ENCODE results near the gene THAP10. TPM values are rescaled to one million over a fixed set of nuclear protein-coding genes. Genes with fewer than 3 reads are reported as not detected.
"Not testable (repeated sequence)": the region's sequence is repeated elsewhere in the genome, so short reads cannot be mapped to it uniquely, and the experiment has no call there.

THAP10 gene
- total RNA-seq, result 0.93 TPM

DNA sequence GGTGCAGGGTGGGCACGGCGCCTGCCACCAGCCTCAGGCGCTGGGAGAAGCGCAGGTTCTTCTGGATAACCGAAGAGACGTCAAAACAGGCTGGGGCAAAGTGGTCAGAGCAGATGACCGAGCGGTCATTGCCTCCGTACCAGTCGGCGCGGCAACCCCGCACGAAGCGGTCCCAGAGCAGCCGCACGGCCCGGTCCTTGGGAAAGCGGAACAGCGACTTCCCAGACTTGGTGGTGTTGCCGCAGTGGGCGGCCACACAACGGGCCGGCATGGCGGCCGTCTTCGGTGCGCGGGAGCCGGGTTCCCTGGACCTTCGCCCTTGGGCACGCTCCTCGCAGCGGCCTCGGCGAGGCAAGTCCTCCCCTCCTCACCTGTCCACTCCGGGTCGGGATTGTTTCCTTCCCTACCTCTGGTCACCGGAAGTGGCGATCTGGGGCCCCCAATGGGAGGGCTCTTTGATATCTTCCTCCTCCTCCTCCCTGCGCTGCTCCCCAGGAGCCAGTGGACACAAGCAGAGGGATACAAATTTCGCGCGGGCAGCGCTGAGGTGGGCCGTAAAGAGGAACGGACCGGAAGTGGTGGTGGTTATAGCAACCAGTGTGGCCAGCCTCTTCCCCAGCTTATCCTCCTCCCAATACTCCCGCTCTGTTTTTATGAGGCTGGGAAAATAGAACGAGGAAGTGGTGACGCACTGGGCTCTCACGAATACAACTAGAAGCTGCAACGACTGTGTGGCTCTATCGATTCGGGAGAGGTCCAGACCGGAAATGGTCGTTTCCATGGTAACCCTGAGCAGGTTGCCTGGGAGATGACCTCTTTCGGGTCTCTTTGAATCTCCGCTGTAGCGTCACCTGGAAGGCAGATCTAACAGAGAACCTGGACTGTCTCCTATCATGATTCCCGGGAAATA, at the start of gene THAP10, which contains the start of gene LRRC49:
THAP10 (minus strand) TSS at position 432 of the 910 bp plus-strand sequence; CDS start at position 271, 161 bp downstream.
LRRC49 (plus strand) TSS at position 825 of the 910 bp plus-strand sequence; CDS start at position 894, 69 bp downstream.
- ATAC-seq, result peak; percentile 96
- peak; percentile 88 for DNase-seq (ENCODE audit: low spot score)

- DNase-seq (ENCODE audit: low spot score) (no peak), ATAC-seq (no peak)
These were observed 44.1 kb upstream of the THAP10 start for GRCh38 chr15:70936326-70936725.

- no peak for DNase-seq (ENCODE audit: low spot score)
- no peak for ATAC-seq
These were observed 43.4 kb upstream of the THAP10 start for GRCh38 chr15:70935631-70936030.

DNA sequence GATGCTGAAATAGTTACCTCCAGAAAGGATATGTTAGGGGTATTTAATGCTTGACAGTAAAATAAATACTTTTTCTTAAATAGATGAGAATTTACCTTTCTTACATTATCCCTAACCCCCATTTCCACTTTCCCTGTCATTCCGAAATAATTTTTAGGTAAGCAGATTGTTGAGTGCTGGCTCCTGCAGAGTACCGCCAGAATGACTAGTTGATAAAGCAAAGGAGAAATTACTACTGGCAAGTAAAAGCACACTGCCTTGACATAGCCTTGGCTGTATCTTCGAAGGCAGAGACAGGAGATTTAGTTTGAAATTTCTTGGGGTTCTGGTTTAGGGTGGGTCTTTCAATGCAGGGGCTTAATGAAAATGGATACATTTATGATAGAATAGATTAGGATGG, 41.2 kb upstream of the THAP10 start:
- DNase-seq (ENCODE audit: low spot score), result no peak
- ATAC-seq, result no peak

- no peak for ATAC-seq
- no peak for DNase-seq (ENCODE audit: low spot score)
These were observed 40.2 kb upstream of the THAP10 start for GRCh38 chr15:70932397-70932796.

DNA sequence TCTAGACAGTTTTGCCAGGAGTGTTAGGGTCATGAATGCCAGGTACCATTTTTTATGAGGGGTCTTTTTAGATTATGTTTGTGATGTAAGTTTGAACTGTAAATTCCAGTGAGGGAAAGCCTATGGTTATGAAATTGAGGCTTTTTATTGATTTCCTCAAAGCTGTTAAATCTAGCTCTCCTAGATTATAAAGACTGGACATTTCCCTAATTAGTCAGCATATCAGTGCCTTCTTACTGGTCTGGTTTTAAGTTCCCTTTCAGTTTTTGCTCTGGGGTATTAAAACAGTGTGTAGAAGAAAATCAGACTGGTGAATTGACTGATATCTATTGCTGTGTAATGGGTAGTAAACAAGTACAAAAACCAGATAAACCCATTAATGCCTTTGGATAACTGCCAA, 39.6 kb upstream of the THAP10 start:
- no peak for DNase-seq (ENCODE audit: low spot score)
- ATAC-seq, result no peak

GRCh38 chr15:70926914-70927313, 34.7 kb upstream of the THAP10 start:
- not testable (repeated sequence) for DNase-seq (ENCODE audit: low spot score); ATAC-seq

GRCh38 chr15:70923311-70924080, 31.3 kb upstream of the THAP10 start:
- DNase-seq (ENCODE audit: low spot score) (no peak), ATAC-seq (no peak)

GRCh38 chr15:70922119-70922518, 29.9 kb upstream of the THAP10 start:
- DNase-seq (ENCODE audit: low spot score), result no peak
- no peak for ATAC-seq

DNA sequence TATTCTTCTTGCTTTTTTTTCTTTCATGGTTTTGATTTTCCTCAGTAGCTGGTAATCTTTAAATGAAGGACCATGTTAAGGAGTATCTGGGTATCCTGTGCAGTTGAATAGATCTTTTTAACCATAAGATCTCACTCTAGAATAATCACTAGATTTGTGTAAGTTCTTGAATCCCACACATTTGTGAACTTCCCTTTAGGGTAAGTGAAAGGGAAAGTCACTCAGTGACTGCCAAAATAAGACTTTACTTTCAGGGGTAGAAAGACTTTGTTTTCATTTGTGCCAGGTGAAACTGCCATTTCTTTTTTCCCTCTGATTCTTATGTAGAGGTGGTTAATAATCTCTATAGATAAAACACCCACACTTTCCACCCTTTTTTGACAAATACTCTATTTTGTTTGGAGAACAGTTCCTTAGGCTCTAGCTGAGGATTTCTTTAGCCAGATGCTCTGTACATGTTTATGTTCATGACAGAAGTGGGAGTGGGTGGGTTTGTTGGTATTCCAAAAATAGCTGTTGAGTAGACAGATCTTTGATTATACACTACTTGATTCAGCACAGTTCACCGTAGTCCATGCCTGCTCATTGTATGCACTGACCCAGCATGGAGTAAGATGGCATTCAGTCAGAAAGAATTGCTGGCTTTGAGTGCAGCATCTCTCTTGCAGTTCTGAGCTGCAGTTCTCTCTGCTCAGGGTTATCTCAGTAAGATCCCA, 28.9 kb upstream of the THAP10 start:
- ATAC-seq (no peak), DNase-seq (ENCODE audit: low spot score) (no peak)

- ATAC-seq, result no peak
- DNase-seq (ENCODE audit: low spot score), result no peak
These were observed 25.7 kb upstream of the THAP10 start for GRCh38 chr15:70917955-70918354.

GRCh38 chr15:70916531-70916930, 24.3 kb upstream of the THAP10 start:
- no peak for DNase-seq (ENCODE audit: low spot score)

DNA sequence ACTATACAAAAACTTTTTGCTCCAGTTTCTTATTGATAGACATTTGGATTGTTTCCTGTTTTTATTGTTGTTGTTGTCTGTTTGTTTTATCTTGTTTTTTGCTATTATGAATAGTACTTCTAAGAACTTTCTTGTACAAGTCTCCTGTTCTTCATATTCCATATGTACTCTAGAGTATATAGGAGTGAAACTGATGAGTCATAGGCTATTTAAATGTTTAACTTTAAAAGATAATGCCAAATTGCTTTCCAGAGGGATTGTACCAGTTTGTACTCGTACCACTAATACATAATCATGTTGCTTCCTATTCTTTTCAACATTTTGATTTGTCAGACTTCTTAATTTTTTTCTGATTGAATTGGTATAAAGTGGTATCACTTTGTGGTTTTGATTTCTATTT, 20.0 kb upstream of the THAP10 start:
- DNase-seq (ENCODE audit: low spot score), result no peak

More at GRCh38 chr15:70916531-70916930, 24.3 kb upstream of the THAP10 start:
- ATAC-seq, result no peak

GRCh38 chr15:70910958-70911357, 18.7 kb upstream of the THAP10 start:
- no peak for DNase-seq (ENCODE audit: low spot score)
- ATAC-seq, result no peak

More for the DNA sequence above, 20.0 kb upstream of the THAP10 start:
- ATAC-seq, result no peak

- ATAC-seq (no peak), DNase-seq (ENCODE audit: low spot score) (no peak)
These were observed 15.7 kb upstream of the THAP10 start for GRCh38 chr15:70907784-70908471.

- DNase-seq (ENCODE audit: low spot score) (no peak), ATAC-seq (no peak)
These were observed 14.6 kb upstream of the THAP10 start for GRCh38 chr15:70906842-70907241.

DNA sequence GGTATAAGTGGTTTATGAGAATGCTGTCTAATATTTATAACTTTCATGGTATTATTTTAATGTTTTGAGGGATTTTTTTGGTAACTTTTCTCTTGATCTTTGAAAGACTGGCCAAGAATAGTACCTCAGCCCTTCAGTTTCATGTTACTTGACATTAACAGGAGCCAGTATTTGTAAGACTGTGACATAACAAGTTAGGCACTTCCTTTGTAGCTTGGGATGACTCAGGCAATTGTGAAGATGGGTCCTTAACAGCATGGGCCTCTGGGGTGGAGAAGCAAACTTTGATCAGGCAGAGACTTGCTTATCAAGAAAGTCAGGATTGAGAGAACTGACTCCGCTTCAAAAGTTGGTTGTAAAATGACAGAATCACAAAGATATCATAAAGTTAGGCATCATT, 9.9 kb upstream of the THAP10 start:
- ATAC-seq (no peak), DNase-seq (ENCODE audit: low spot score) (no peak)

DNA sequence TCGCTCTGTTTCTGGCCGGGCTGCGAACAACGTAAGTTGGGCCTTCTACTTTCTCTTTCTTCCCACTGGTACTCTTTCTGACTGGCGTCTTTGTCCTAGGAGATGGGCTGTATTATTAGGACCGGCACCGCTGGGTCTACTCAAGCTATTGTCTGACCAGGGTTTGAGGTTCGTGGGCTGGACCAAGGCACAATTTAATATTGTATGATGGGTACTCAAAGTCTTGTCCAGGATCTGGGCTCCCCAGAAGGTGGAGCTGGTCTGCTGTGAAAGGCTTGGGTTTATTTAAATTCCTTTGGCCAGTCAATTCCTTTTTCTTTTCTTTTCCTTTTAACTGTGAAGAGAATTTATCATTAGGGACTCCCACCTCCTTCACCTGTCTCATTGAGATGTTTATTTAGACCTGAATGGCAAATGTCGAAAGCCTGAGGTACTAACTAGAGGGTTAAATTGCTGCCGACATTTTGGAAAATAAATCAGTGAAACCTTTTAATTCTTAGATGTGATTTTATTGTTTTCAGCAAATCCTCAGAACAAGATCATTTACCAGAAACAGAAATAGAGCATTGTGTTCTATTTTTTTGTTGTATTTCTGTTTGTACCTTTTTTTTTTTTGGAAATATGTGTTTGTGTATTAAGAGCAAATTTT, 803 bp upstream of the THAP10 start:
- no peak for ATAC-seq
- no peak for DNase-seq (ENCODE audit: low spot score)

DNA sequence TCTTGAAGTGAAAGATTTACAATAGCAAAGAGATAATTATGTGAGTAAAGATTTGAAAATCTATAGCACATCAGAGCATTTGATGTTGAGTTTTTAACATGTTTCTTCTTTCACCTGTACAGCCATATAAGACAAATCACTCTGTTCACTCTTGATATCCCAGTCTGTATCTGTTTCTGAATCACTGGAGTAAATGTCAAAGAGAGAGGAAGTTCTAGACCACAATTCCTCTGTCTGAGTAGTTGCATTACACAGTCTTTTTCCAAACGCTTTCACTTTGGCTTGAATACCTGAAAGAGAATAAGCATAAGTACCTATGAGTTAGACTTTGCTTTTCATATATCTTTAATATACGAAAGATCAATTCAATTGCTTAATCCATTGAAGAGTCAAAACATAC, 9.9 kb downstream of the THAP10 start:
- DNase-seq (ENCODE audit: low spot score) (no peak), ATAC-seq (no peak)

- DNase-seq (ENCODE audit: low spot score) (no peak), ATAC-seq (no peak)
These were observed 11.5 kb downstream of the THAP10 start for GRCh38 chr15:70880781-70881180.
